HepG2 (cell line): ENCODE data around the gene BBS9. TPM values are rescaled to one million over a fixed set of nuclear protein-coding genes. Genes with fewer than 3 reads are reported as not detected.

Experiments
- ATAC-seq: fragments of 200-7000 bp; cut with Tn5 transposase; 3 replicates; pipeline ENCODE4 v1.9.1; 2020; ENCODE audit warnings: mild to moderate bottlenecking, moderate library complexity
- BruUV-seq: library from RNA; stranded (reverse); fragments of 400-500 nt; replicated peaks from 2 replicates; lab custom pipeline; 2021; lab: Mats Ljungman, UMichigan
- CTCF ChIA-PET: fragments of 300-600 bp; formaldehyde crosslinking; extraction: SDS; loops from one replicate; lab custom pipeline; 2021; ENCODE audit warnings: low total read pairs, inconsistent platforms, low intra/inter-chr PET ratio; lab: Yijun Ruan, JAX
- POLR2A ChIA-PET: fragments of 350-600 bp; sonication (Branson Sonifier 250); formaldehyde crosslinking; loops from one replicate; lab custom pipeline; 2020; ENCODE audit warnings: antibody characterized with exemption, inconsistent platforms; lab: Yijun Ruan, JAX
- DNase-seq: peaks from one replicate; pipeline ENCODE4 v3.0.0-alpha.2; 2015; ENCODE audit warnings: low spot score
- FAIRE-seq: peaks from 3 replicates; lab custom pipeline; 2011; peaks lifted over from hg19 to GRCh38; lab: Jason Lieb, UNC
- H2AFZ ChIP-seq: one replicate; pipeline ENCODE4 v1.6.1; 2011; ENCODE audit warnings: low read length, inconsistent platforms
- H3K27ac ChIP-seq: fragments of 300-600 bp; 3 replicates; pipeline ENCODE4 v1.8.0; 2011; ENCODE audit warnings: mixed run types, mild to moderate bottlenecking, mixed read lengths, low read length, inconsistent platforms; ENCODE audit not compliant: insufficient read depth; ENCODE audit errors: extremely low read length
- H3K27me3 ChIP-seq, 2 experiments: fragments of 200-600 bp in 1 of 2; 2 replicates in 1 of 2; 3 replicates in 1 of 2; pipeline versions ENCODE4 v1.6.0 to v1.8.0; 2011; ENCODE audit warnings: low read length in 2 of 2, mild to moderate bottlenecking in 2 of 2, moderate library complexity in 2 of 2, inconsistent platforms in 1 of 2; ENCODE audit not compliant: insufficient read depth in 2 of 2, control insufficient read depth in 1 of 2
- H3K36me3 ChIP-seq, 2 experiments: fragments of 200-600 bp in 1 of 2; replicated peaks in 1 of 2; 2 replicates in 1 of 2; 3 replicates in 1 of 2; pipeline versions ENCODE4 v1.5.1 to v1.8.0; 2011; ENCODE audit warnings: low read length in 2 of 2, inconsistent platforms in 1 of 2; ENCODE audit not compliant: insufficient read depth in 2 of 2, control insufficient read depth in 1 of 2
- H3K4me1 ChIP-seq: 2 replicates; pipeline ENCODE4 v1.5.1; 2012; ENCODE audit warnings: low read length, inconsistent platforms; ENCODE audit not compliant: insufficient read depth
- H3K4me2 ChIP-seq: 2 replicates; pipeline ENCODE4 v1.6.0; 2011; ENCODE audit warnings: low read depth, low read length, inconsistent platforms
- H3K4me3 ChIP-seq, 3 experiments: fragments of 200-600 bp in 1 of 3; sonication (generic), shearing (Covaris generic) in 1 of 3; replicated peaks in 1 of 3; 2 replicates each; pipeline ENCODE4 v1.5.1; 2011 to 2016; ENCODE audit warnings: low read length in 3 of 3, inconsistent platforms in 2 of 3, low read depth in 2 of 3, mild to moderate bottlenecking in 2 of 3, control low read depth in 1 of 3, mixed read lengths in 1 of 3; ENCODE audit not compliant: insufficient read depth in 1 of 3
- H3K79me2 ChIP-seq: one replicate; pipeline ENCODE4 v1.6.1; 2011; ENCODE audit warnings: low read length, inconsistent platforms; ENCODE audit not compliant: insufficient read depth
- H3K9ac ChIP-seq: 2 replicates; pipeline ENCODE4 v1.6.0; 2011; ENCODE audit warnings: mild to moderate bottlenecking, low read depth, low read length, inconsistent platforms; ENCODE audit not compliant: insufficient read depth
- H3K9me3 ChIP-seq: 2 replicates; pipeline ENCODE4 v1.5.1; 2012; ENCODE audit warnings: mild to moderate bottlenecking, low read length
- H4K20me1 ChIP-seq: 2 replicates; pipeline ENCODE4 v1.6.0; 2011; ENCODE audit warnings: inconsistent platforms, mild to moderate bottlenecking, low read length, moderate library complexity; ENCODE audit not compliant: insufficient read depth
- ATAD3A ChIP-seq: sonication (generic); formaldehyde crosslinking; IDR thresholded peaks from 2 replicates; pipeline ENCODE4 v1.4.0; 2020; ENCODE audit warnings: missing genetic modification reagents
- GABPB1 ChIP-seq: IDR thresholded peaks from 2 replicates; pipeline ENCODE4 v1.6.1; 2016; ENCODE audit warnings: mild to moderate bottlenecking, missing genetic modification reagents, moderate library complexity, missing compliant biosample characterization
- HCFC1 ChIP-seq: fragments of 150-350 bp; IDR thresholded peaks from 2 replicates; pipeline ENCODE4 v1.6.1; 2014; ENCODE audit warnings: low read depth, low read length
- PAWR ChIP-seq: sonication (generic); formaldehyde crosslinking; IDR thresholded peaks from 2 replicates; pipeline ENCODE4 v1.4.0; 2020; ENCODE audit warnings: missing genetic modification reagents, mild to moderate bottlenecking, borderline replicate concordance
- PLRG1 ChIP-seq: fragments of 450-650 bp; conservative IDR thresholded peaks from 2 replicates; pipeline ENCODE4 v1.6.1; 2016
- RXRA ChIP-seq: sonication (generic); formaldehyde crosslinking; IDR thresholded peaks from 2 replicates; pipeline ENCODE4 v1.5.1; 2020; ENCODE audit warnings: missing genetic modification reagents
- SP4 ChIP-seq: sonication (generic); formaldehyde crosslinking; IDR thresholded peaks from 2 replicates; pipeline ENCODE4 v1.8.1; 2023; ENCODE audit warnings: mild to moderate bottlenecking, missing genetic modification reagents
- SRSF9 ChIP-seq: fragments of 200-400 bp; formaldehyde crosslinking; IDR thresholded peaks from 2 replicates; pipeline ENCODE4 v1.6.1; 2018; ENCODE audit warnings: borderline replicate concordance, mild to moderate bottlenecking, low read depth, low read length; ENCODE audit not compliant: insufficient read depth, poor library complexity, severe bottlenecking
- ZKSCAN8 ChIP-seq: IDR thresholded peaks from 2 replicates; pipeline ENCODE4 v1.6.1; 2016; ENCODE audit warnings: borderline replicate concordance, missing genetic modification reagents, missing compliant biosample characterization
- ZMYM4 ChIP-seq: sonication (generic); formaldehyde crosslinking; IDR thresholded peaks from 2 replicates; pipeline ENCODE4 v1.8.1; 2023; ENCODE audit warnings: mild to moderate bottlenecking, missing genetic modification reagents
- ZNF263 ChIP-seq: sonication (generic); formaldehyde crosslinking; IDR thresholded peaks from 2 replicates; pipeline ENCODE4 v1.4.0; 2020; ENCODE audit warnings: missing genetic modification reagents
- ZNF34 ChIP-seq: sonication (generic); formaldehyde crosslinking; IDR thresholded peaks from 2 replicates; pipeline ENCODE4 v1.4.0; 2020; ENCODE audit warnings: mild to moderate bottlenecking, missing genetic modification reagents, borderline replicate concordance
- ZNF501 ChIP-seq: sonication (generic); formaldehyde crosslinking; IDR thresholded peaks from 2 replicates; pipeline ENCODE4 v1.5.1; 2020; ENCODE audit warnings: mild to moderate bottlenecking, moderate library complexity, missing genetic modification reagents
- ZNF773 ChIP-seq: sonication (generic); formaldehyde crosslinking; IDR thresholded peaks from 2 replicates; pipeline ENCODE4 v1.4.0; 2020; ENCODE audit warnings: missing genetic modification reagents, borderline replicate concordance
- WGBS: methylation state at CpG from one replicate; pipeline ENCODE4 v1.1.6; 2017; ENCODE audit warnings: low lambda C conversion rate; 5-methylcytosine and 5-hydroxymethylcytosine counted together
- in situ Hi-C: cut with HindIII; loops from 2 replicates; pipeline ENCODE4 v1.10.0; 2017; ENCODE audit warnings: low pct_unique_long_range_greater_than_20kb; ENCODE audit not compliant: extremely low pct_ligation_motif_present
- intact Hi-C: fragments of 100-400 bp; cut with micrococcal nuclease; formaldehyde crosslinking; loops from one replicate; pipeline ENCODE4 v1.10.0; 2022; ENCODE audit not compliant: unreplicated experiment
- polyA plus RNA-seq, 8 experiments: library from polyadenylated mRNA; depleted of rRNA in 3 of 8; stranded (reverse) in 7 of 8; unstranded in 1 of 8; fragments of >200 nt; fragmentation: Illumina TruSeq in 4 of 8; extraction: Trizol in 4 of 8; gene quantifications; 2 replicates each; pipeline versions ENCODE4 v1.2.1 to v1.2.3, GENCODE V29; 2011 to 2016; ENCODE audit warnings: low read depth in 4 of 8, missing spikeins in 1 of 8, mixed read lengths in 1 of 8; ENCODE audit not compliant: insufficient read depth in 1 of 8
- total RNA-seq, 5 experiments: library from RNA; depleted of rRNA; stranded (reverse); fragments of >200 nt; fragmentation: Illumina TruSeq; extraction: Trizol; gene quantifications; 2 replicates each; pipeline ENCODE4 v1.2.3, GENCODE V29; 2016; ENCODE audit warnings: low read depth in 1 of 5
- TF ChIP-seq, protein P1 (sequence below): sonication (generic); formaldehyde crosslinking; IDR thresholded peaks from 2 replicates; pipeline ENCODE4 v1.5.0; 2020; ENCODE audit warnings: missing genetic modification reagents
- TF ChIP-seq, protein P2 (sequence below): sonication (generic); formaldehyde crosslinking; IDR thresholded peaks from 2 replicates; pipeline ENCODE4 v1.4.0; 2020; ENCODE audit warnings: mild to moderate bottlenecking, missing genetic modification reagents
- TF ChIP-seq, protein P3 (sequence below): sonication (generic); formaldehyde crosslinking; IDR thresholded peaks from 2 replicates; pipeline ENCODE4 v1.5.0; 2020; ENCODE audit warnings: missing genetic modification reagents

The BBS9 gene
- total and polyA plus RNA-seq, 2 of the 13 experiments (the other 11 are each of a cell fraction or from before 2014, with no cell fraction given): 5.1 to 7.8 TPM

GRCh38 chr7:33137103-33137502 lies 7.7 kb downstream of the BBS9 start:
- Histone ChIP-seq H3K79me2 (no peaks in the 10 kb centered on the region), H2AFZ (no peak overlapping the region), H3K4me2 (no peak overlapping the region), H3K4me1 (peaks cover 1% of the 10 kb centered on the region; the same call in 1 of the 2 replicates), H3K27me3 (no peaks in the 10 kb centered on the region; a peak in 1 of 5 replicates), H3K9me3 (no peaks in the 10 kb centered on the region), H3K9ac (no peak overlapping the region), H3K36me3 (no peaks in the 10 kb centered on the region), H3K27ac (no peak overlapping the region), H4K20me1 (no peaks in the 10 kb centered on the region), H3K4me3 (no peak overlapping the region)
- intact Hi-C loops (no loop called here), in situ Hi-C loops (no loop called here)
- CTCF ChIA-PET: no interaction called here
- POLR2A ChIA-PET: no interaction called here
- DNase-seq (no peak), ATAC-seq (no peak), FAIRE-seq (no peak)
- no TSS peak for BruUV-seq
- 67% methylated on average over 9 of the region's 15 CpGs for WGBS
- TF ChIP-seq ZNF773 (CRISPR knock-in tag) (no peak), ZMYM4 (no peak), RXRA (CRISPR knock-in tag) (no peak), PLRG1 (no peak), SRSF9 (no peak), ATAD3A (CRISPR knock-in tag) (no peak), ZKSCAN8 (CRISPR knock-in tag) (no peak), GABPB1 (CRISPR knock-in tag) (no peak), HCFC1 (no peak), SP4 (no peak), ZNF263 (CRISPR knock-in tag) (no peak), ZNF34 (CRISPR knock-in tag) (no peak), ZNF501 (no peak), PAWR (CRISPR knock-in tag) (no peak)
- TF ChIP-seq, protein P1, sequence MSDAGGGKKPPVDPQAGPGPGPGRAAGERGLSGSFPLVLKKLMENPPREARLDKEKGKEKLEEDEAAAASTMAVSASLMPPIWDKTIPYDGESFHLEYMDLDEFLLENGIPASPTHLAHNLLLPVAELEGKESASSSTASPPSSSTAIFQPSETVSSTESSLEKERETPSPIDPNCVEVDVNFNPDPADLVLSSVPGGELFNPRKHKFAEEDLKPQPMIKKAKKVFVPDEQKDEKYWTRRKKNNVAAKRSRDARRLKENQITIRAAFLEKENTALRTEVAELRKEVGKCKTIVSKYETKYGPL (CRISPR knock-in tag): no peak
- TF ChIP-seq, protein P2, sequence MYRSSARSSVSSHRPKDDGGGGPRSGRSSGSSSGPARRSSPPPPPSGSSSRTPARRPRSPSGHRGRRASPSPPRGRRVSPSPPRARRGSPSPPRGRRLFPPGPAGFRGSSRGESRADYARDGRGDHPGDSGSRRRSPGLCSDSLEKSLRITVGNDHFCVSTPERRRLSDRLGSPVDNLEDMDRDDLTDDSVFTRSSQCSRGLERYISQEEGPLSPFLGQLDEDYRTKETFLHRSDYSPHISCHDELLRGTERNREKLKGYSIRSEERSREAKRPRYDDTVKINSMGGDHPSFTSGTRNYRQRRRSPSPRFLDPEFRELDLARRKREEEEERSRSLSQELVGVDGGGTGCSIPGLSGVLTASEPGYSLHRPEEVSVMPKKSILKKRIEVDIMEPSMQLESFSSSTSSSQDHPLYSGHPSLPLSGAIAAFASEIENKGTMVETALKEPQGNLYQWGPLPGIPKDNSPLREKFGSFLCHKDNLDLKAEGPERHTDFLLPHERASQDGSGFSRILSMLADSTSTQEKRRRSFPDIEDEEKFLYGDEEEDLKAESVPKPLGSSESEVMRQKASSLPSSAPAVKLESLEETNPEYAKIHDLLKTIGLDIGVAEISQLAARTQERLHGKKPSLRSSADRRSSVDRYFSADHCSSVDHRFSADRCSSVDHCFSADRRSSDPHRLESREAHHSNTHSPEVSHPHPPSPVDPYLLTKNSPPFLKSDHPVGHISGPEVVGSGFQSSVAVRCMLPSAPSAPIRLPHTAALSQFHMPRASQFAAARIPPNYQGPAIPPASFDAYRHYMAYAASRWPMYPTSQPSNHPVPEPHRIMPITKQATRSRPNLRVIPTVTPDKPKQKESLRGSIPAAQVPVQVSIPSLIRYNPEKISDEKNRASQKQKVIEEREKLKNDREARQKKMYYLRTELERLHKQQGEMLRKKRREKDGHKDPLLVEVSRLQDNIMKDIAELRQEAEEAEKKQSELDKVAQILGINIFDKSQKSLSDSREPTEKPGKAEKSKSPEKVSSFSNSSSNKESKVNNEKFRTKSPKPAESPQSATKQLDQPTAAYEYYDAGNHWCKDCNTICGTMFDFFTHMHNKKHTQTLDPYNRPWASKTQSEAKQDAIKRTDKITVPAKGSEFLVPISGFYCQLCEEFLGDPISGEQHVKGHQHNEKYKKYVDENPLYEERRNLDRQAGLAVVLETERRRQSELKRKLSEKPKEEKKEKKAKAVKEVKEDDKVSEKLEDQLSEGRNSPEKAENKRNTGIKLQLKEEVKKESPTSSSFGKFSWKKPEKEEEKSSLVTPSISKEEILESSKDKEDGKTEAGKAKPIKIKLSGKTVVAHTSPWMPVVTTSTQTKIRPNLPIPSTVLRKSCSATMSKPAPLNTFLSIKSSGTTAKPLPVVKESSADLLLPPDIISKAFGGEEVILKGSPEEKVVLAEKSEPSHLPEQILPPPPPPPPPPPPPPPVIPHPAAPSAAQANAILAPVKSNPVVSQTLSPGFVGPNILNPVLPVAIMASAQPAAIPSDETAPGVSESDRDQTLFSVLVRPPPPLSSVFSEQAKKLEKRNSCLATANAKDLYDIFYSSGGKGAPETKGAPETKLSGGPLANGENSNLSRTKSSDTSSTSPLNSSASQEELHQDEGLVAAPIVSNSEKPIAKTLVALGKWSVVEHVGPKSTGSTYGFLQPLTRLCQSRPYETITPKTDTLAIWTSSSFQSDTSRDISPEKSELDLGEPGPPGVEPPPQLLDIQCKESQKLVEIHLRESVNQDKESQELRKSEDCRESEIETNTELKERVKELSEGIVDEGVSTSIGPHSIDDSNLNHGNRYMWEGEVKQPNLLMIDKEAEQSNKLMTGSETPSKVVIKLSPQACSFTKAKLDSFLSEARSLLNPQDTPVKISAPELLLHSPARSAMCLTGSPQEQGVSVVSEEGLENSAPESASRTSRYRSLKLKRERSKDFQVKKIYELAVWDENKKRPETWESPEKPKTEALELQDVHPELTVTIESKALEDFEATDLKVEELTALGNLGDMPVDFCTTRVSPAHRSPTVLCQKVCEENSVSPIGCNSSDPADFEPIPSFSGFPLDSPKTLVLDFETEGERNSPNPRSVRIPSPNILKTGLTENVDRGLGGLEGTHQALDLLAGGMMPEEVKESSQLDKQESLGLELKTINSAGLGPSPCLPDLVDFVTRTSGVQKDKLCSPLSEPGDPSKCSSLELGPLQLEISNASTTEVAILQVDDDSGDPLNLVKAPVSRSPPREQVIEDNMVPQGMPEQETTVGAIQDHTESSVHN (CRISPR knock-in tag): no peak
- TF ChIP-seq, protein P3, sequence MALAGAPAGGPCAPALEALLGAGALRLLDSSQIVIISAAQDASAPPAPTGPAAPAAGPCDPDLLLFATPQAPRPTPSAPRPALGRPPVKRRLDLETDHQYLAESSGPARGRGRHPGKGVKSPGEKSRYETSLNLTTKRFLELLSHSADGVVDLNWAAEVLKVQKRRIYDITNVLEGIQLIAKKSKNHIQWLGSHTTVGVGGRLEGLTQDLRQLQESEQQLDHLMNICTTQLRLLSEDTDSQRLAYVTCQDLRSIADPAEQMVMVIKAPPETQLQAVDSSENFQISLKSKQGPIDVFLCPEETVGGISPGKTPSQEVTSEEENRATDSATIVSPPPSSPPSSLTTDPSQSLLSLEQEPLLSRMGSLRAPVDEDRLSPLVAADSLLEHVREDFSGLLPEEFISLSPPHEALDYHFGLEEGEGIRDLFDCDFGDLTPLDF: no peak
